ENCODE data around the gene MYL3.
A peak's percentile ranks its signal among the peaks of the same experiment; 100 is the strongest.

MYL3 gene

GRCh38 chr3:46883054-46883829, 20.0 kb upstream of the MYL3 start:
- peak in 2 of 56 donors; percentile 10 to 11 for DNase-seq

- DNase-seq = no peak
Measured at GRCh38 chr3:46882377-46883053, 19.3 kb upstream of the MYL3 start.

GRCh38 chr3:46881596-46882376, 18.5 kb upstream of the MYL3 start:
- DNase-seq = peak in 2 of 56 donors; percentile 24

- DNase-seq = no peak
Measured at GRCh38 chr3:46880884-46881595, 17.8 kb upstream of the MYL3 start.

GRCh38 chr3:46878781-46879436, 15.7 kb upstream of the MYL3 start:
- no peak for DNase-seq

GRCh38 chr3:46877406-46878125, 14.3 kb upstream of the MYL3 start, which contains the start of gene PTH1R:
PTH1R (plus strand) TSS chr3:46877721; CDS start chr3:46883560, 5,839 bp downstream.
- DNase-seq = no peak

GRCh38 chr3:46876313-46877300, 13.4 kb upstream of the MYL3 start:
- DNase-seq = no peak

- no peak for DNase-seq
Measured at GRCh38 chr3:46875560-46875959, 12.3 kb upstream of the MYL3 start.

- DNase-seq = no peak
Measured at GRCh38 chr3:46874430-46874829, 11.2 kb upstream of the MYL3 start.

- no peak for DNase-seq
Measured at GRCh38 chr3:46873521-46873920, 10.3 kb upstream of the MYL3 start.

GRCh38 chr3:46871222-46871621, 8.0 kb upstream of the MYL3 start:
- no peak for DNase-seq

- DNase-seq = no peak
Measured at GRCh38 chr3:46870651-46871050, 7.4 kb upstream of the MYL3 start.

GRCh38 chr3:46869440-46869839, 6.2 kb upstream of the MYL3 start:
- DNase-seq = no peak

- no peak for DNase-seq
Measured at GRCh38 chr3:46868948-46869347, 5.7 kb upstream of the MYL3 start.

GRCh38 chr3:46868287-46868686, 5.0 kb upstream of the MYL3 start:
- DNase-seq = no peak

GRCh38 chr3:46867550-46867898, 4.3 kb upstream of the MYL3 start:
- DNase-seq = peak in 40 of 56 donors; percentile 8 to 81 (median 39)

GRCh38 chr3:46866720-46867549, 3.7 kb upstream of the MYL3 start:
- peak in 43 of 56 donors; percentile 8 to 84 (median 41) for DNase-seq

- DNase-seq = no peak
Measured at GRCh38 chr3:46866032-46866595, 2.9 kb upstream of the MYL3 start.
